Vagina (tissue), 2 donors: ENCODE results near the gene MXD3.

Experiments used
- CTCF ChIP-seq, 3 experiments: fragments of 450-650 bp in 2 of 3; fragments of 200-600 bp in 1 of 3; sonication (generic) in 1 of 3; IDR thresholded peaks; one replicate each; pipeline ENCODE4 v1.5.1; 2017 to 2019; ENCODE audit warnings: antibody characterized with exemption in 3 of 3, mild to moderate bottlenecking in 2 of 3, moderate library complexity in 2 of 3
- POLR2A ChIP-seq, 2 donors: fragments of 450-650 bp; IDR thresholded peaks; one replicate each; pipeline ENCODE4 v1.6.1; 2017; ENCODE audit warnings: antibody characterized with exemption in 2 of 2, mild to moderate bottlenecking in 2 of 2, moderate library complexity in 2 of 2
- POLR2AphosphoS5 ChIP-seq, 2 donors: sonication (generic); formaldehyde crosslinking; IDR thresholded peaks; one replicate each; pipeline ENCODE4 v1.9.0; 2017; ENCODE audit warnings: antibody characterized with exemption in 2 of 2, mild to moderate bottlenecking in 2 of 2, low read depth in 1 of 2; ENCODE audit not compliant: insufficient read depth in 1 of 2

- TF ChIP-seq CTCF (IDR thresholded peaks at IDR 0.05) (no peak), POLR2AphosphoS5 (IDR thresholded peaks at IDR 0.05; ENCODE audit: insufficient read depth in 1 of 2, low read depth in 1 of 2) (no peak), POLR2A (IDR thresholded peaks at IDR 0.05) (no peak)
Observed at GRCh38 chr5:177320879-177321278, 9.2 kb upstream of the MXD3 start.
